GM12878 (cell line): ENCODE data around the gene VAV2. TPM values are rescaled to one million over a fixed set of nuclear protein-coding genes. Genes with fewer than 3 reads are reported as not detected.

Experiments
- ATAC-seq: fragments of 200-7000 bp; cut with Tn5 transposase; 3 replicates; pipeline ENCODE4 v1.9.1; 2020; ENCODE audit warnings: mild to moderate bottlenecking, moderate library complexity
- BruUV-seq: library from RNA; stranded (reverse); fragments of 400-500 nt; replicated peaks from 2 replicates; lab custom pipeline; 2021; lab: Mats Ljungman, UMichigan
- CTCF ChIA-PET: fragments of 300-600 bp; sonication (Branson Sonifier 250); formaldehyde crosslinking; extraction: SDS; loops from one replicate; lab custom pipeline; 2021; ENCODE audit warnings: inconsistent platforms; lab: Yijun Ruan, JAX
- POLR2A ChIA-PET: fragments of 350-600 bp; formaldehyde crosslinking; extraction: SDS; loops from one replicate; lab custom pipeline; 2021; ENCODE audit warnings: inconsistent platforms; lab: Charles Lee
- RAD21 ChIA-PET: fragments of 300-600 bp; sonication (Branson Sonifier 250); formaldehyde crosslinking; loops from one replicate; lab custom pipeline; 2023; ENCODE audit warnings: antibody characterized with exemption; ENCODE audit not compliant: unreplicated experiment; lab: Charles Lee
- SMC1A ChIA-PET: fragments of 300-600 bp; sonication (Branson Sonifier 250); formaldehyde crosslinking; loops from one replicate; lab custom pipeline; 2023; ENCODE audit not compliant: unreplicated experiment, uncharacterized antibody; lab: Charles Lee
- DNase-seq: peaks from one replicate; pipeline ENCODE4 v3.0.0-alpha.2; 2011; ENCODE audit warnings: low read depth, low spot score
- FAIRE-seq: peaks from 3 replicates; lab custom pipeline; 2011; peaks lifted over from hg19 to GRCh38; lab: Jason Lieb, UNC
- H2AFZ ChIP-seq: 2 replicates; pipeline ENCODE4 v1.6.0; 2011; ENCODE audit warnings: low read depth, low read length, control low read depth; ENCODE audit not compliant: control insufficient read depth
- H3K27ac ChIP-seq: 2 replicates; pipeline ENCODE4 v1.5.1; 2011; ENCODE audit warnings: control low read depth; ENCODE audit not compliant: control insufficient read depth, insufficient read depth
- H3K27me3 ChIP-seq, 2 experiments: replicated peaks in 1 of 2; 2 replicates each; pipeline versions ENCODE4 v1.6.0 to v1.6.1; 2011; ENCODE audit warnings: low read length in 1 of 2; ENCODE audit not compliant: control insufficient read depth in 2 of 2, insufficient read depth in 2 of 2
- H3K36me3 ChIP-seq, 2 experiments: 2 replicates each; pipeline ENCODE4 v1.5.1; 2011; ENCODE audit warnings: low read length in 1 of 2; ENCODE audit not compliant: control insufficient read depth in 2 of 2, insufficient read depth in 2 of 2
- H3K4me1 ChIP-seq: 2 replicates; pipeline ENCODE4 v1.6.1; 2011; ENCODE audit warnings: mild to moderate bottlenecking, low read length, moderate library complexity, mixed read lengths; ENCODE audit not compliant: control insufficient read depth, insufficient read depth
- H3K4me2 ChIP-seq: 2 replicates; pipeline ENCODE4 v1.6.0; 2011; ENCODE audit warnings: control low read depth; ENCODE audit not compliant: control insufficient read depth, insufficient read depth
- H3K4me3 ChIP-seq: fragments of 200-600 bp; sonication (generic); 2 replicates; pipeline ENCODE4 v1.5.1; 2016
- H3K79me2 ChIP-seq: 2 replicates; pipeline ENCODE4 v1.6.0; 2011; ENCODE audit warnings: low read length; ENCODE audit not compliant: control insufficient read depth, insufficient read depth
- H3K9ac ChIP-seq: 2 replicates; pipeline ENCODE4 v1.8.0; 2011; ENCODE audit warnings: low read length, control low read depth, mixed read lengths; ENCODE audit not compliant: control insufficient read depth, insufficient read depth
- H3K9me3 ChIP-seq: replicated peaks from 3 replicates; pipeline ENCODE4 v1.5.1; 2011; ENCODE audit warnings: mild to moderate bottlenecking, low read length; ENCODE audit not compliant: control insufficient read depth, insufficient read depth
- H4K20me1 ChIP-seq: 2 replicates; pipeline ENCODE4 v1.6.0; 2011; ENCODE audit not compliant: control insufficient read depth, insufficient read depth
- FOXM1 ChIP-seq: IDR thresholded peaks from 2 replicates; pipeline ENCODE4 v1.6.1; 2012; ENCODE audit warnings: low read depth, mild to moderate bottlenecking, inconsistent platforms, low read length, moderate library complexity
- HCFC1 ChIP-seq: fragments of 150-350 bp; IDR thresholded peaks from 2 replicates; pipeline ENCODE4 v1.6.1; 2014; ENCODE audit warnings: low read length
- HDAC2 ChIP-seq: fragments of 200-600 bp; sonication (generic); IDR thresholded peaks from 2 replicates; pipeline ENCODE4 v1.6.1; 2017
- JUNB ChIP-seq: IDR thresholded peaks from 2 replicates; pipeline ENCODE4 v1.6.1; 2016; ENCODE audit warnings: antibody characterized with exemption, mild to moderate bottlenecking
- MTA2 ChIP-seq: fragments of 450-650 bp; IDR thresholded peaks from 2 replicates; pipeline ENCODE4 v1.6.1; 2016; ENCODE audit warnings: low read depth, mild to moderate bottlenecking, moderate library complexity
- NR2F1 ChIP-seq: fragments of 450-650 bp; conservative IDR thresholded peaks from 2 replicates; pipeline ENCODE4 v1.6.1; 2017; ENCODE audit warnings: mild to moderate bottlenecking
- SIN3A ChIP-seq: IDR thresholded peaks from 2 replicates; pipeline ENCODE4 v1.6.1; 2012; ENCODE audit warnings: low read depth, low read length, improper control_type of control experiment
- SP1 ChIP-seq: IDR thresholded peaks from one replicate; pipeline ENCODE4 v1.6.1; 2011; ENCODE audit warnings: low read depth, low read length
- STAT3 ChIP-seq: IDR thresholded peaks from 2 replicates; pipeline ENCODE4 v1.6.1; 2011; ENCODE audit warnings: low read depth, low read length, improper control_type of control experiment
- TCF7 ChIP-seq: IDR thresholded peaks from 2 replicates; pipeline ENCODE4 v1.6.1; 2014; ENCODE audit warnings: antibody characterized with exemption, borderline replicate concordance
- WGBS: methylation state at CpG from one replicate; pipeline ENCODE4 v1.1.6; 2016; ENCODE audit warnings: low lambda C conversion rate; ENCODE audit not compliant: insufficient replicate concordance, insufficient coverage; ENCODE audit errors: missing lambda C conversion rate; 5-methylcytosine and 5-hydroxymethylcytosine counted together
- in situ Hi-C: fragments of 300-500 bp; cut with MboI; formaldehyde crosslinking; loops from 9 replicates; pipeline ENCODE4 v1.14.3; 2018; ENCODE audit warnings: mixed read lengths
- intact Hi-C: fragments of 100-400 bp; cut with micrococcal nuclease; formaldehyde crosslinking; loops from one replicate; pipeline ENCODE4 v1.14.2; 2022; ENCODE audit not compliant: unreplicated experiment
- polyA plus RNA-seq, 11 experiments: library from polyadenylated mRNA; depleted of rRNA in 4 of 11; unstranded in 6 of 11; stranded (reverse) in 5 of 11; fragments of >200 nt; fragmentation: Nextera tagmentation in 4 of 11; fragmentation: Illumina TruSeq in 1 of 11; extraction: Ambion mirVana in 4 of 11; extraction: Trizol in 1 of 11; gene quantifications; 1 replicate in 1 of 11; 2 replicates in 10 of 11; pipeline versions ENCODE4 v1.2.1 to v1.2.3, GENCODE V29; 2011 to 2016; ENCODE audit warnings: inconsistent platforms in 2 of 11, missing spikeins in 2 of 11, low read depth in 1 of 11
- total RNA-seq, 4 experiments: library from RNA; depleted of rRNA in 3 of 4; stranded (reverse); fragments of >200 nt in 3 of 4; fragmentation: Illumina TruSeq in 1 of 4; extraction: Trizol in 1 of 4; gene quantifications; 2 replicates each; pipeline versions ENCODE4 v1.2.1 to v1.2.3, GENCODE V29; 2013 to 2021
- TF ChIP-seq, protein P1 (sequence below): IDR thresholded peaks from 2 replicates; pipeline ENCODE4 v1.6.1; 2011; ENCODE audit warnings: low read depth, low read length, improper control_type of control experiment, borderline replicate concordance
- TF ChIP-seq, protein P2 (sequence below): fragments of 450-650 bp; IDR thresholded peaks from 2 replicates; pipeline ENCODE4 v1.6.1; 2016; ENCODE audit warnings: mild to moderate bottlenecking

VAV2 gene
- total and polyA plus RNA-seq, 10 of the 15 experiments (the other 5 are each of a cell fraction or from before 2014, with no cell fraction given): 0.13 to 43.9 (median 16.9) TPM

DNA sequence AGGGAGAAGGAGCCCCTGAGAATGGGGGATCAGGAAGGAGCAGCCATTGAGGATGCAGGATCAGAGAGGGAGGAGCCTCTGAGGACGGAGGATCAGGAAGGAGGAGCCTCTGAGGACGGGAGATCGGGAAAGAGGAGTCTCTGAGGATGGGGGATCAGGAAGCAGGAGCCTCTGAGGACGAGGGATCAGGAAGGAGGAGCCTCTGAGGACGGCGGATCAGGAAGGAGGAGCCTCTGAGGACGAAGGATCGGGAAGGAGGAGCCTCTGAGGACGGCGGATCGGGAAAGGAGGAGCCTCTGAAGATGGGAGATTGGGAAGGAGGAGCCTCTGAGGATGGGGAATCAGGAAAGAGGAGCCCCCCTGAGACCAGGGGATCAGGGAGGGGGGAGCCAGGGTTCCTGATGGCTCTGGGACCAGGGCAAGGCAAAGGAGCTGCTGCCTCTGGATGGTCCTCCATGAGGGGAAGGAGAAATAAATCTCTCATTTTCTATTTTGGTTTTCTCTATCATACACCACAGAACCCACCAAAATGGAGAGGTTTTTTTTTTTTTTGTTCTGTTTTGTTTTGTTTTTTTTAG, 231.3 kb downstream of the VAV2 start:
- H3K27ac ChIP-seq: no peak overlapping the region
- CTCF ChIA-PET: no interaction called here
- no peaks in the 10 kb centered on the region for H3K79me2 ChIP-seq
- in situ Hi-C loops (no loop called here), intact Hi-C loops (no loop called here)
- SMC1A ChIA-PET: no interaction called here
- H3K9ac ChIP-seq: no peak overlapping the region
- WGBS: no CpG with 5 or more reads among the region's 11 CpGs
- no peak for TF ChIP-seq NR2F1
- TF ChIP-seq, protein P1, sequence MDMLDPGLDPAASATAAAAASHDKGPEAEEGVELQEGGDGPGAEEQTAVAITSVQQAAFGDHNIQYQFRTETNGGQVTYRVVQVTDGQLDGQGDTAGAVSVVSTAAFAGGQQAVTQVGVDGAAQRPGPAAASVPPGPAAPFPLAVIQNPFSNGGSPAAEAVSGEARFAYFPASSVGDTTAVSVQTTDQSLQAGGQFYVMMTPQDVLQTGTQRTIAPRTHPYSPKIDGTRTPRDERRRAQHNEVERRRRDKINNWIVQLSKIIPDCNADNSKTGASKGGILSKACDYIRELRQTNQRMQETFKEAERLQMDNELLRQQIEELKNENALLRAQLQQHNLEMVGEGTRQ: no peak
- no peak for TF ChIP-seq FOXM1
- no TSS peak for BruUV-seq
- H3K4me1 ChIP-seq: no peaks in the 10 kb centered on the region
- H3K4me2 ChIP-seq: no peak overlapping the region
- RAD21 ChIA-PET: no interaction called here
- no peaks in the 10 kb centered on the region for H3K9me3 ChIP-seq
- POLR2A ChIA-PET: no interaction called here
- DNase-seq (no peak), ATAC-seq (no peak), FAIRE-seq (no peak)
- H2AFZ ChIP-seq: no peak overlapping the region
- no peak overlapping the region for H3K4me3 ChIP-seq
- H3K36me3 ChIP-seq: peaks cover 3 to 8% of the 10 kb centered on the region in 2 experiments
- no peaks in the 10 kb centered on the region for H3K27me3 ChIP-seq
- H4K20me1 ChIP-seq: no peaks in the 10 kb centered on the region

DNA sequence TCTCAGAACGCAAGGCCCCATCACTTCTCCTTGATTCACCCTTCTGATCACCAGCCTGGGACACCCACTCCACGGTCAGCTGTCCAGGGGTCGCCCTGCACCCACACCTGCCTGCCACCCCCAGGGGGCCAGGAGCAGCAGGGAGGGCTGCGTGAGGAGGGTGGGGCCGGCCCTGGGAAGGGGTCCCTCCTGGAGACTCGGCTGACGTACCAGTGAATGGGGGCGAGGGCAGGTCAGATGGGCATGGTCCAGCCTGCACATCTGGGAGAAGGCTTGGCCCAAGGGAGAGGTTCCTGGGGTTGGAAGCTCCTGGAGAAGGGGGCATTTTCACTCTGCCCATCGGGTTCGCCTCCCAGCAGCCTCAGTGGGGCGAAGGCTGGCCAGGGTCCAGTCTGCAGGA, 232.2 kb downstream of the VAV2 start:
- DNase-seq (no peak), ATAC-seq (no peak), FAIRE-seq (no peak)
- Histone ChIP-seq H3K9me3 (no peaks in the 10 kb centered on the region), H4K20me1 (no peaks in the 10 kb centered on the region), H3K4me1 (no peaks in the 10 kb centered on the region), H3K4me2 (no peak overlapping the region), H3K4me3 (no peak overlapping the region), H2AFZ (no peak overlapping the region), H3K9ac (no peak overlapping the region), H3K36me3 (peaks cover 3 to 8% of the 10 kb centered on the region in 2 experiments), H3K27ac (no peak overlapping the region), H3K79me2 (no peaks in the 10 kb centered on the region), H3K27me3 (no peaks in the 10 kb centered on the region)
- 78% methylated on average over 3 of the region's 11 CpGs for WGBS
- ChIA-PET RAD21 (no interaction called here), SMC1A (no interaction called here), CTCF (interaction anchor here (1.1 kb wide), 1 partner anchor 17 kb away, joined by 3 read pairs; no protein-coding TSS in a partner anchor), POLR2A (no interaction called here)
- no TSS peak for BruUV-seq
- in situ Hi-C loops (no loop called here), intact Hi-C loops (no loop called here)
- TF ChIP-seq HDAC2: no peak
- TF ChIP-seq, protein P2, sequence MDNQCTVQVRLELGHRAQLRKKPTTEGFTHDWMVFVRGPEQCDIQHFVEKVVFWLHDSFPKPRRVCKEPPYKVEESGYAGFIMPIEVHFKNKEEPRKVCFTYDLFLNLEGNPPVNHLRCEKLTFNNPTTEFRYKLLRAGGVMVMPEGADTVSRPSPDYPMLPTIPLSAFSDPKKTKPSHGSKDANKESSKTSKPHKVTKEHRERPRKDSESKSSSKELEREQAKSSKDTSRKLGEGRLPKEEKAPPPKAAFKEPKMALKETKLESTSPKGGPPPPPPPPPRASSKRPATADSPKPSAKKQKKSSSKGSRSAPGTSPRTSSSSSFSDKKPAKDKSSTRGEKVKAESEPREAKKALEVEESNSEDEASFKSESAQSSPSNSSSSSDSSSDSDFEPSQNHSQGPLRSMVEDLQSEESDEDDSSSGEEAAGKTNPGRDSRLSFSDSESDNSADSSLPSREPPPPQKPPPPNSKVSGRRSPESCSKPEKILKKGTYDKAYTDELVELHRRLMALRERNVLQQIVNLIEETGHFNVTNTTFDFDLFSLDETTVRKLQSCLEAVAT: no peak
- no peak for TF ChIP-seq HCFC1
- TF ChIP-seq JUNB: no peak
- TF ChIP-seq SP1: no peak
- TF ChIP-seq STAT3: no peak
- TF ChIP-seq, protein P1: no peak
- no peak for TF ChIP-seq MTA2
- no peak for TF ChIP-seq TCF7
- TF ChIP-seq SIN3A: no peak
- no peak for TF ChIP-seq FOXM1
